Amygdala (tissue), 56 donors: ENCODE results near the gene NCAM1.
"Not testable (repeated sequence)": the region's sequence is repeated elsewhere in the genome, so short reads cannot be mapped to it uniquely, and the experiment has no call there.

ENCODE experiments used
- DNase-seq, 56 donors: peaks; one replicate each; lab custom pipeline; 2025; lab: John Stamatoyannopoulos, UW

Gene NCAM1

GRCh38 chr11:113286509-113287497, 325.6 kb downstream of the NCAM1 start:
- DNase-seq = no peak

- DNase-seq = no peak
Measured at GRCh38 chr11:113287801-113288200, 326.6 kb downstream of the NCAM1 start.

DNA sequence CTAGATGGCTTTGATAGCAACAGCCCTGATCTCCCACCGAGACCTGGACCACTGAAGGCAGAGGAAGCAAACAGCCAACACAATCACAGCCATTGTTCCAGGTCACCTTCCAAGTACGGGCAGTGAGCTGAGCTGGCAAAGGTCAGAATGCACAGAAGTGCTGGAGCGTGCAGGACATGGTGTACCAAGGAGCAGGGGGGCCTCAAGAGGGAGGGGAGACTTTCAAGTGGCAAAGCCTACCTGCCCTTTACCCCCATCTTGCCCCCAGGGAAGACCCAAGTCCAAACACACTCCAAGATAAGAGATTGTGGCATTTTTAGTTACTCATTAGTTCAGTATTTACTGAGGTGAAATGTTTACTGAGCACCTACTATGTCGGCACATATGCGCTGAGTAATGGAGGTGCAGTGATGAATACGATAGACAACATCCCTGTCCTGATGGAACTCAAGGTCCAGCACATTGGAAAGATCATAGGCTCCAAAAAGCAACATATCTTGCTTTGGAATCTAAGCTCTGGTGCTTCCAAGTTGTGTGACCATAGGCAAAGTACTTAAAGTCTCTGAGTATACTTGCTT, 327.2 kb downstream of the NCAM1 start:
- no peak for DNase-seq

- peak in 47 of 56 donors; percentile 16 to 77 (median 44) for DNase-seq
Measured at GRCh38 chr11:113289431-113290187, 328.4 kb downstream of the NCAM1 start.

GRCh38 chr11:113293936-113294335, 332.7 kb downstream of the NCAM1 start:
- no peak for DNase-seq

DNA sequence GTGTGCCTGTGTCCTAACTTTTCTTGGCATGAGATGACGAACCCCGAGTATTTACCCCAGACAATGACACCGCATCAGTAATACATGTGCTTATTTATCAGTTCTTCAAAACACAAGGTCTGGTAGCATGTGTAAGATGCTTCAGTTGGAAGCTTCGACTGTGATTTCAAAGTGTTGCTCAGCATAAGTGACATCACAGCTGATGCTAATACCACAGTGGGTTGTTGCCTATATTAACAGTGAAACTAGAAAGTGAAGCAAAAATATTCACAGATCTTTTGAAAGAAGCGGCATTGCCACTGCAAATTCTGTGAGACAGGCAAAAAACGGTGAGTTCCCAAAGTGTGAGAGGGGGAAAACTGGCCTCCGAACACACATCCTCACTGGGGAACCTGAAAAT, 334.8 kb downstream of the NCAM1 start:
- DNase-seq = no peak

DNA sequence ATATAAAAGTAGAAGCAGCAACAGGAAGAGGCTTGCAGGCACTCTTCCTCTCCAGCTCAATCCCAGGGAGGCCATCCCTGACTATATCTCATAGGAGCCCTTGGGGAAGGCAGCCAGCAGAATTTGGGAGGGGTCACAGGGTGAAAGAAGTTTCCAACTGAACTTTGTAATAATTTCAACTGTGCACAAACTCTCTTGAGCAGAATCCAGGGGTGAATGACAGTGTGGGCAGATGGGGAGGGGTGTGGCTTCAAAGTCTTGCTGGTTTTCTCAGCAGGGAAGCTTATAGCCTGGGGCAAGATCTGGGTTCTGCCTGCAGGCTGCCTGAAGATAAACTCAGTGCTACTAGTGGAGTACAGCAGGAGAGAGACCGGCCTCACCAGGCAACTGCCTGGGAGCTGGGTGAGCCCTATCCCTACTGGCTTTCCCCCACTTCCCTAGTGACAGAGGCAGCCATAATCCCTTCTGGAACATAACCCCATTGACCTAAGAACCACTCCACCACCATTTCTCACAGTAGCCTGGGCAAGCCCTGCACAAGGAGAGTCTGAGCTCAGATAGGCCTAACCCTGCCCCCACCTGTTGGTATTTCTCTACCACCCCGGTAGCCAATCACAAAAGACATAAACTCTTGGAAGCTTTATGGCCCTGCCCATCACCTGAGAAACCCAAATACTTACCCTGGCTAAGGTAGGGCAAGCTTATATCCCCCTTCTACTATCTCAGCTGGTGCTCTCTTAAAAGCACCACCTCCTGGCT, 335.4 kb downstream of the NCAM1 start:
- no peak for DNase-seq

- not testable (repeated sequence) for DNase-seq
Measured at GRCh38 chr11:113298496-113298895, 337.3 kb downstream of the NCAM1 start.

- no peak for DNase-seq
Measured at GRCh38 chr11:113304916-113305315, 343.7 kb downstream of the NCAM1 start.

GRCh38 chr11:113305440-113306336, 344.5 kb downstream of the NCAM1 start:
- peak in 55 of 56 donors; percentile 5 to 87 (median 54) for DNase-seq

DNA sequence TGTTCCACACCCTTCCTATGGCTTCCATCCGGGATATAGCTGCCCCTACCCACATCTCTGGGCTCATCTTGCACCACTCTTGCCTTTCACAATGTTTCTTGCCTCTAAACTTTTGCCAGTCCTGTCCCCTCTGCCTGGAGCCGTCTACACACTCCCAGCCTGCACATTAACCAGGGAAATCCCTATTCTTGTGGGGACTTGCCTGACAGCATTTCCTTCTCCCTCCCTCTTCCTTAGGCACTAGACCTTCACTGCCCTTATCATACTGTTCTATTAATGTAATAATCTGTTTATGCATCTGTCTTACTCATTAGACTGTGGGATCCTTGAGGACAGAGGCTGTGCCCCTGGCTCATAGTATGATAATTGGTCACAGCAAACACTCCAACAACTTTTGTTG, 347.4 kb downstream of the NCAM1 start:
- DNase-seq = no peak

- no peak for DNase-seq
Measured at GRCh38 chr11:113311536-113311935, 350.3 kb downstream of the NCAM1 start.

- DNase-seq = no peak
Measured at GRCh38 chr11:113313601-113314000, 352.4 kb downstream of the NCAM1 start.

DNA sequence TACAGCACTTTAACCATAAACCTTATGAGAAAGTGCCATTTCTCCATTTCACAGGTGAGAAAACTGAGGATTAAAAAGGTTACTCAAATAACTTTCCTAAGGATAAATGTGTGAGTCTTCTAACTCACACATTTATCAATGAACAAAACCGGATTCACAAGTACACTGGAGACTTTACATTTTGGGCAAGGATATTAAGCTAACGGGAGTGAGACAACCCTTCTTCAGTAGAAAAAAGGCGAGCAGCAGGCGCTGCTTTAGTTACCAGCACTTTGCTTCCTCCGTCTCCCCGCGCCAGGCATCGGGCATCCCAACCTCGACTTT, 352.8 kb downstream of the NCAM1 start:
- no peak for DNase-seq

- DNase-seq = peak; percentile 23 to 95 (median 87)
Measured at GRCh38 chr11:113314389-113315301, 353.4 kb downstream of the NCAM1 start, which contains the start of gene TTC12. TSS of gene TTC12 (plus strand) at chr11:113314583. CDS start at chr11:113316258, 1,675 bp downstream.

GRCh38 chr11:113315811-113316210, 354.6 kb downstream of the NCAM1 start:
- DNase-seq = peak in 1 of 56 donors; percentile 3

DNA sequence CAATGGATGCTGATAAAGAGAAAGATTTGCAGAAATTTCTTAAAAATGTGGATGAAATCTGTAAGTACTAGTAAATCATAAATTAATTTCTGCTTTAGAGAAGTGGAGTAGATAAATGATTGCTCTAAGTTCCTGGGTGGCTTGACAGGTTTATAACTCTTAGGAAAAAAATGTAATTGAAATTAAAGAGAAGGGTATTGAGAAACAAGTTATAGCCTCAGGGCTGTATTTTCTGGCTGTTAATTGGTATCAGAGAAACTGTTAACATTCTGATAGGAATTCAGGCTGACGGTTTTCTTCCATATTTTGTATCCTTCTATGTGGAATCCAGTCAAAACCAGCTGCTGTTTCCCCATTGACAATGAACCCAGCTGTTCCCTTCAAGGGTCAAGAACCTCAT, 355.0 kb downstream of the NCAM1 start:
- no peak for DNase-seq

GRCh38 chr11:113317339-113317738, 356.1 kb downstream of the NCAM1 start:
- no peak for DNase-seq
